Tibial nerve (tissue), 4 donors: ENCODE measurements around the gene CHD6. TPM values are rescaled to one million over a fixed set of nuclear protein-coding genes. Genes with fewer than 3 reads are reported as not detected.

Experiments
- DNase-seq, 2 donors: peaks; one replicate each; pipeline ENCODE4 v3.0.0-alpha.2; 2019; ENCODE audit warnings: low spot score in 2 of 2
- H3K27ac ChIP-seq, 4 donors: fragments of 200-600 bp; sonication (generic) in 3 of 4; one replicate each; pipeline ENCODE4 v1.5.1; 2017 to 2019; ENCODE audit warnings: mild to moderate bottlenecking in 1 of 4
- H3K27me3 ChIP-seq, 2 donors: fragments of 200-600 bp; sonication (generic) in 1 of 2; one replicate each; pipeline versions ENCODE4 v1.5.1 to v1.6.0; 2017 to 2019
- H3K36me3 ChIP-seq, 3 donors: fragments of 200-600 bp; sonication (generic); one replicate each; pipeline ENCODE4 v1.5.1; 2018 to 2019
- H3K4me1 ChIP-seq, 4 donors: fragments of 200-600 bp; sonication (generic) in 3 of 4; one replicate each; pipeline ENCODE4 v1.5.1; 2017 to 2019
- H3K4me3 ChIP-seq, 4 donors: fragments of 200-600 bp; sonication (generic) in 3 of 4; one replicate each; pipeline ENCODE4 v1.5.1; 2017 to 2019; ENCODE audit warnings: mild to moderate bottlenecking in 1 of 4, moderate library complexity in 1 of 4
- H3K9me3 ChIP-seq, 4 donors: fragments of 200-600 bp; sonication (generic) in 3 of 4; one replicate each; pipeline ENCODE4 v1.5.1; 2017 to 2019
- EP300 ChIP-seq, 2 donors: sonication (generic); formaldehyde crosslinking; IDR thresholded peaks; one replicate each; pipeline ENCODE4 v1.6.1; 2017; ENCODE audit warnings: antibody characterized with exemption in 2 of 2, mild to moderate bottlenecking in 1 of 2
- POLR2A ChIP-seq, 2 donors: fragments of 450-650 bp; IDR thresholded peaks; one replicate each; pipeline ENCODE4 v1.6.1; 2017; ENCODE audit warnings: antibody characterized with exemption in 2 of 2, mild to moderate bottlenecking in 2 of 2, moderate library complexity in 2 of 2
- WGBS, 2 donors: methylation state at CpG; one replicate each; pipeline ENCODE4 v1.1.5; 2018; 5-methylcytosine and 5-hydroxymethylcytosine counted together
- total RNA-seq, 4 donors: library from RNA; depleted of rRNA; stranded (reverse); fragments of >200 nt; gene quantifications; one replicate each; pipeline ENCODE4 v1.1.0, GENCODE V29; 2016
- TF ChIP-seq, protein P1 (sequence below), 5 experiments: fragments of 200-600 bp in 3 of 5; fragments of 450-650 bp in 2 of 5; sonication (generic) in 3 of 5; IDR thresholded peaks; one replicate each; pipeline ENCODE4 v1.5.1; 2016 to 2019; ENCODE audit warnings: antibody characterized with exemption in 5 of 5, mild to moderate bottlenecking in 3 of 5, moderate library complexity in 2 of 5

CHD6 gene
- total RNA-seq, 4 donors from 2014 or later = 52.0 to 58.2 (median 54.9) TPM

DNA sequence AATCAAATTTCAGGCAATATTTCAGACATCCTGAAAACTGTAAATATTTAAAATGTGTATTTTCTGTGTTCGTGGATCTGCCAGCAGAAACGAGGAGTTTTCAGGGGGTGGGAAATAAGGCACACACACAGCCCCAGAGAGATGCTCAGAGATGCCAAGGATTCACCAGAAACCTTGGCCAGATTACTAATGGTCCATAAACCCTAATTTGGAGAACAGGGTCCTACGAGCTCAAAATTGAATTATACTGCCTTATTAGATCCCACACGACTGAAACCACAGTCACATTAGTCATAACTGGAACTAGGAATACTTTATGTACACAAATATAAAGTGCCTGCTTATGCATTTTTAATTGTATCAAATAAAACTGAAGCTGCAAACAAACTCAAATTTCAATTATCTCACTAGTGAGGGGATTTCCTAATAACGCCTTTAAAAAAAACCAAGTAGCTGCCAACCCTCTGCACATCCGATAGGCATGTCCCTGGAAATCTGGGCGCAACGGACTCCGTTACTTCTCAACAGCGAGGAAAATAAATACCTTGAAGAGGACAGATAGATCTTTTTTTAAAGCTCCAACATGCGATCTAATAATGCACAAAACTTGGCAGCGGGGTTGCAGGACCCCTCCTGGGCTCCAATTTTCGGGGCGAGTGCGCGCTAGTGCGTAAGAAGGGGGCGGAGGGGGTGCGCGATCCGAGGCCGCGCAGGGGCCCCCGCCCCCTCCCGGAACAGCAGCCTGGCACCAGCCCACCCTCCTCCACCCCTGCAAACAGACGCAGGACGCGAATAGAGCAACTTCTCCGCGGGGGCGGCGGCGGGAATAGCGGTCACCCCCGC lies 897 bp downstream of the CHD6 start:
- Histone ChIP-seq H3K9me3 (no peaks in the 10 kb centered on the region), H3K4me1 (peaks cover 4 to 48% (median 15%) of the 10 kb centered on the region in 4 donors), H3K36me3 (no peaks in the 10 kb centered on the region), H3K27me3 (no peaks in the 10 kb centered on the region), H3K4me3 (peak overlapping the region; percentile 65 to 80 (median 74)), H3K27ac (peak overlapping the region in 3 of 4 donors; percentile 2 to 86 (median 64))
- WGBS, 2 donors = 2 to 4% methylated on average over 11 to 31 of the region's 35 CpGs
- no peak for TF ChIP-seq POLR2A (IDR thresholded peaks at IDR 0.05)
- no peak for TF ChIP-seq EP300 (IDR thresholded peaks at IDR 0.05)
- peak in 1 of 2 donors; percentile 7 for DNase-seq

DNA sequence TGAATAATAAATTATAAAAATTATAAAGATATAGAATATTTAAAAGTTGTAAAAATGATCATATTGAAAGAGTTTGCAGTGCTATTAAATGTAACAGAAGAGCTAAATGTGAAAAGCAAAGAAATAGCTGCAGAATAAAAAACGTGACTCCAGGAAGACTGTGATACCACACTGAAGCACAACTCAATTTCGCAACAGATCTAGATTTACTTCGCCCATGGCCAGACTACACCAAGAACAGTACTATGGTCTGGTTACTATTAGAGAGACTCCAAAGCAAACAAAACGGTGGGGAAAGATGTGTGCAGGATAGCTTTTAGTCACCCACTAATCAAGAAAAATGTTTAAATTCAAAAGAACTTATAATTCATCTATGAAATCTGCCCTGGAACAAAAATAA lies 1.9 kb downstream of the CHD6 start:
- Histone ChIP-seq H3K27me3 (no peaks in the 10 kb centered on the region), H3K27ac (no peak overlapping the region), H3K4me3 (no peak overlapping the region), H3K9me3 (no peaks in the 10 kb centered on the region), H3K36me3 (no peaks in the 10 kb centered on the region), H3K4me1 (peaks cover 4 to 57% (median 17%) of the 10 kb centered on the region in 4 donors)
- no peak for DNase-seq
- TF ChIP-seq POLR2A (IDR thresholded peaks at IDR 0.05) (no peak), EP300 (IDR thresholded peaks at IDR 0.05) (no peak)
- TF ChIP-seq, protein P1, sequence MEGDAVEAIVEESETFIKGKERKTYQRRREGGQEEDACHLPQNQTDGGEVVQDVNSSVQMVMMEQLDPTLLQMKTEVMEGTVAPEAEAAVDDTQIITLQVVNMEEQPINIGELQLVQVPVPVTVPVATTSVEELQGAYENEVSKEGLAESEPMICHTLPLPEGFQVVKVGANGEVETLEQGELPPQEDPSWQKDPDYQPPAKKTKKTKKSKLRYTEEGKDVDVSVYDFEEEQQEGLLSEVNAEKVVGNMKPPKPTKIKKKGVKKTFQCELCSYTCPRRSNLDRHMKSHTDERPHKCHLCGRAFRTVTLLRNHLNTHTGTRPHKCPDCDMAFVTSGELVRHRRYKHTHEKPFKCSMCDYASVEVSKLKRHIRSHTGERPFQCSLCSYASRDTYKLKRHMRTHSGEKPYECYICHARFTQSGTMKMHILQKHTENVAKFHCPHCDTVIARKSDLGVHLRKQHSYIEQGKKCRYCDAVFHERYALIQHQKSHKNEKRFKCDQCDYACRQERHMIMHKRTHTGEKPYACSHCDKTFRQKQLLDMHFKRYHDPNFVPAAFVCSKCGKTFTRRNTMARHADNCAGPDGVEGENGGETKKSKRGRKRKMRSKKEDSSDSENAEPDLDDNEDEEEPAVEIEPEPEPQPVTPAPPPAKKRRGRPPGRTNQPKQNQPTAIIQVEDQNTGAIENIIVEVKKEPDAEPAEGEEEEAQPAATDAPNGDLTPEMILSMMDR (IDR thresholded peaks at IDR 0.05) = no peak
- 61 to 66% methylated on average over 4 of the region's 4 CpGs for WGBS, 2 donors

DNA sequence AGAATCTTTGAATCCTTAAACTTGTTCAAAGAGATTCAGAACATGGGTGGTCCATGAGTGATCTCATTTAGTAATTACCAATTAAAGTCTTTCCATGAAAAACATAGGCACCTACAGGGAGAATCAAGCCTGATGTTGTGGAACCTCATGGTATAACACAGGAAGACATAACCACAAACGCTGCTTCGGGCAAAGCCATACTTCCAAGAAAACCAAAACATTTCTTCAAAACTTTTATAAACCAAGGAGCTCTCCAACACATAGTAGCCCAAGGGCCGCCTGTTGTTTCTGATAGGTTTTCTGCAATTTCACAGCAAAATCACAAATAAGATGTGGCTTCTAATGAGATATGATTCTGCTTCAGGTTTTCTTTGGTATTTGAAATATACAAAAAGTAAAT lies 2.5 kb downstream of the CHD6 start:
- no peak for TF ChIP-seq POLR2A (IDR thresholded peaks at IDR 0.05)
- no peak for TF ChIP-seq EP300 (IDR thresholded peaks at IDR 0.05)
- TF ChIP-seq, protein P1 (IDR thresholded peaks at IDR 0.05) = no peak
- H3K4me3 ChIP-seq = no peak overlapping the region
- WGBS, 2 donors = 58 to 59% methylated on average over 3 of the region's 3 CpGs
- H3K27me3 ChIP-seq = no peaks in the 10 kb centered on the region
- H3K9me3 ChIP-seq = no peaks in the 10 kb centered on the region
- H3K36me3 ChIP-seq = no peaks in the 10 kb centered on the region
- H3K27ac ChIP-seq = no peak overlapping the region
- H3K4me1 ChIP-seq = peaks cover 4 to 61% (median 17%) of the 10 kb centered on the region in 4 donors
- DNase-seq = no peak

- H3K36me3 ChIP-seq = no peaks in the 10 kb centered on the region
- H3K27me3 ChIP-seq = no peaks in the 10 kb centered on the region
- DNase-seq = no peak
- no peaks in the 10 kb centered on the region for H3K9me3 ChIP-seq
- WGBS, 2 donors = 33 to 35% methylated on average over 1 of the region's 1 CpG
- H3K27ac ChIP-seq = no peak overlapping the region
- H3K4me3 ChIP-seq = no peak overlapping the region
- H3K4me1 ChIP-seq = peaks cover 4 to 61% (median 17%) of the 10 kb centered on the region in 4 donors
- TF ChIP-seq, protein P1 (IDR thresholded peaks at IDR 0.05) = no peak
- TF ChIP-seq POLR2A (IDR thresholded peaks at IDR 0.05) (no peak), EP300 (IDR thresholded peaks at IDR 0.05) (no peak)
Measured at GRCh38 chr20:41615110-41615509, 3.1 kb downstream of the CHD6 start.

DNA sequence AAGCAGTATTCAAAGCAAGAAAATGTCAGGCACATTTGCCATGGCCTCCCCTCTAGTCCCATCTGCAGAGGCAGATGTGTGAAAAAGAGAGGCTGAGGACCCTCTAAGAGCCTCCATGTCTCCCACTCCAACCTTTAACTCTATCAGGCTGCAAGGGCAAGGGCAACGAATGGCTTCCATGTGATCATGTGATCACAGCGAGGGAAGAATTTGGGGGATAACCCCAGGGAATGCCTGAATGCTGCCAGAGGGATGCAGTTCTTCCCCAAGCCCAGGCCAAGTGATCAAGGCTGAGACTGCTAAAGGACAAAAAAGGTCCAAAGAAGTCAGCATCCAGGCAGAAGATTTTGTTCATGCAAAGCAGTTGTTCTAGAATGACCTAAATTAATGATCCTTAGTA lies 4.9 kb downstream of the CHD6 start:
- peaks cover 4 to 65% (median 17%) of the 10 kb centered on the region in 4 donors for H3K4me1 ChIP-seq
- no peak overlapping the region for H3K4me3 ChIP-seq
- no peak for DNase-seq
- no peaks in the 10 kb centered on the region for H3K27me3 ChIP-seq
- TF ChIP-seq EP300 (IDR thresholded peaks at IDR 0.05) (no peak), POLR2A (IDR thresholded peaks at IDR 0.05) (no peak)
- TF ChIP-seq, protein P1 (IDR thresholded peaks at IDR 0.05) = no peak
- H3K9me3 ChIP-seq = no peaks in the 10 kb centered on the region
- 59 to 68% methylated on average over 2 of the region's 2 CpGs for WGBS, 2 donors
- H3K36me3 ChIP-seq = no peaks in the 10 kb centered on the region
- H3K27ac ChIP-seq = no peak overlapping the region
